Jurkat, Clone E6-1 (cell line): ENCODE results near the gene HESX1.

Source experiments
- DNase-seq: peaks from one replicate; pipeline ENCODE4 v3.0.0-alpha.2; 2011; ENCODE audit warnings: low read depth, low spot score
- H3K4me3 ChIP-seq: 2 replicates; pipeline ENCODE4 v1.5.1; 2011; ENCODE audit warnings: mild to moderate bottlenecking, low read length, control low read depth, moderate library complexity

Gene HESX1

DNA sequence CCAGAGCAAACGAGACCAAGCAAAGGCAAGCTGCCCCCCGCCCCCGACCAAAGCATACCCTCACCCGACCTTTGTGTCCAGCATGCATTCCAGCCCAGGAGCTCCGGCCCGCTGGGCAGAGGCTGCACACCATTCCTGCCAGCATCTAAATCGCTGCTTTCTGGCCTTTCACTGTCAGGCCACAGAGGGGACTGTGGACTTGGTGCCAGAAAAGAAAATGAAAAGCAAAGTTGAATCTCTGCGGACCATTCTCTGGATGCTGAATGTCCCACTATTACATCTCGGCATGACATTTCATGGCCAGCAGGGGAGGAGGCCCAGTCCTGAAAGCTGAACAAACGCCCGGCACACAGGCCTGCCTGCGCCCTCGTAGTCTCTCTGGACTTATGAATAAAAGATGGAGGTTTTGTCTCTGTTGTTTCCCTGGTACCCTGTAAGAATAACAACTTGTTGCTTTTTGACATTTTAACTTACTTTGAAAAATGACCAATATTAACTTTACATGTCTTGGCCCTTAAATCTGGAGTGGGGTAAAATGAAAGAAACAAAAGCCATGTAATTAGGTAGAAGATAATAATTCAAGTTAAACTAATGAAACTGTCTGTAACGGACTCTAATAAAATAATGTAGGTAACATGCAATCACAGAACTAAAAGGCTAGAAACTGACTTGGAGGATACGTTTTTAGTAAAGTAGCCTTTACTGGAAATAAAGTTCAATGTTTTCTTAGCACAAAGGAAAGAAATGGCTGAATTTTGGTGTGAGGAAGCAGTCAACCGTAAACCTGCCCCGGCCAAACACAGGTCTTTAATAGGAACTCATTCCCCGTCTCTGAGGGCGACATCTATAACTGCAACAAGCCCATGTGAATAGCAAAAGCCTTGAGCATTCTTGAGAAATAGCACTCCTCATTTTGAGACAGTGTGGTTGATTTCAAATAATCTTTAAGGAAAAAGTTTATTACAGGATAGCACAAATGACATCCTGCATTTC, 47.3 kb downstream of the HESX1 start:
- H3K4me3 ChIP-seq: no peak overlapping the region
- no peak for DNase-seq

DNA sequence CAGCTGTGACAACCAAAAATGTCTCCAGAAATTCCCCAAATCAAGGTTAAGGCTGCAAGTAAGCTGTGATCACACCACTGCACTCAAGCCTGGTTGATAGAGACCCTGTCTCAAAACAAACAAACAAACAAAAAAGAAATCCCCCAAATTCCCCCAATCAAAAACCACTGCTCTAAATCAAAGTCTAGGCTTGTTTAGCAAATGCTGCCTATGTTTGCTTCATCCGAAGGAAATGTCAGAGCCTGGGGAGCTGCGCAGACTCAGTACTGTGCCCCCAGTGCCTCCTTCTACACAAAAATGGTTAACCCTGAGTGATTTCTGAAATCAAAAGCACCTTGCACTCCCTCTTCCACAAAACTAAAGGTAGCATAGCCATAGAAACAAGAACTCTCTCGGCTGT, 48.0 kb downstream of the HESX1 start:
- no peak for DNase-seq
- H3K4me3 ChIP-seq: no peak overlapping the region

DNA sequence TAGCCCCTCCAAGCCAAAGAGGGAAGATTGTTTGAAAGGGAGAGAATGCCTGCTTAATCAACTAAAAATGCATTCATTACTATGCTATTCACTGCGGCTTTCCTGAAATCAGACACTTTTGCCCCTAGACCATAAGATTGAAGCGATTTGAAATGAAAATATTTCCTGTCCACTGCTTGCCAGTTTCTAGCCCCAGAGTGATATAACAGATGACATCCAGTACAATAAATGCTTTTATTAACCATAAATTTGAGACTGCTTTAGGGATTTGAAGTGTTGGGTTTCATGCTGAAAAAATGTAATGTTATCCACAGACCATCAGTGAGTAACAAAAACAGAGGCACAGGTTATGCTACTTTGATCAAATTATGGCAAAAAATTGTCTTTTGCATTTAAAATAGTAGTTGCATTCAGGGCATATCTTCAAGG, 48.7 kb downstream of the HESX1 start:
- no peak for DNase-seq

DNA sequence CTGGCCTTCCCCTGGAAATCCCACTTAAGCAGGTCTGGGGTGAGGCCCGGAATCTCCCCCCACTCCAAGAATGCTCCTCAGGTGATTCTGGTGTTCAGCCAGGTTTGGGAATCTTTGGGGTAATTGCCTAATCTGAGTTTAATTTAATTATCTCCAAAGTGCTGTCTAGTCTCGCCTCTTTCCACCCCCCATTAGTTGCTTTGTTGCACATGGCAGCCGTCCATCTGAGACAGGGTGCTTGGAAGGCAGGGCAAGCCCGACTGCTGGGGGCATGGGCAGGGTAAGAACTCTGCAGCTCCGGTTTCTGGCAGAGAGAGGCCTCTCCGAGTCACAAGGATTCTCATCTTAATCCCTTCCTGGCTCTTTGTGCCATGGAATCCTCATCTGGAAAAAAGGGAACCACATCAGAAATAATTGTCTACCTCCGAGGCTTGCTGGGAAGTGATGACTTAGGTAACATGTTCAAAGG, 49.6 kb downstream of the HESX1 start:
- no peak overlapping the region for H3K4me3 ChIP-seq

More for the DNA sequence above, 48.7 kb downstream of the HESX1 start:
- no peak overlapping the region for H3K4me3 ChIP-seq

More for the DNA sequence above, 49.6 kb downstream of the HESX1 start:
- DNase-seq: no peak
